AG04450 (cell line): ENCODE data around the gene SLC12A5. TPM values are rescaled to one million over a fixed set of nuclear protein-coding genes. Genes with fewer than 3 reads are reported as not detected.

Source experiments
- CTCF ChIA-PET: fragments of 300-600, 350-600 bp; formaldehyde crosslinking; extraction: SDS; loops from one replicate; lab custom pipeline; 2022; ENCODE audit warnings: antibody characterized with exemption, inconsistent platforms; lab: Charles Lee
- POLR2A ChIA-PET: fragments of 350-600 bp; formaldehyde crosslinking; extraction: SDS; loops from one replicate; lab custom pipeline; 2021; ENCODE audit warnings: antibody characterized with exemption, inconsistent platforms; lab: Yijun Ruan, JAX
- DNase-seq: peaks from one replicate; pipeline ENCODE4 v3.0.0-alpha.2; 2011; ENCODE audit warnings: low read depth, low spot score
- H3K27ac ChIP-seq: one replicate; pipeline ENCODE4 v1.5.1; 2012; ENCODE audit warnings: low read depth, low read length, control low read depth
- H3K27me3 ChIP-seq: one replicate; pipeline ENCODE4 v1.6.0; 2012; ENCODE audit warnings: low read length; ENCODE audit not compliant: control insufficient read depth, insufficient read depth
- H3K4me3 ChIP-seq: 2 replicates; pipeline ENCODE4 v1.5.1; 2011; ENCODE audit warnings: mild to moderate bottlenecking, low read depth, low read length, control low read depth
- H3K9me3 ChIP-seq: 2 replicates; pipeline ENCODE4 v1.5.1; 2012; ENCODE audit warnings: low read length; ENCODE audit not compliant: control insufficient read depth, insufficient read depth
- polyA plus RNA-seq: library from polyadenylated mRNA; depleted of rRNA; stranded (reverse); fragments of >200 nt; gene quantifications from 2 replicates; pipeline ENCODE4 v1.2.3, GENCODE V29; 2011
- TF ChIP-seq, protein P1 (sequence below): IDR thresholded peaks from 2 replicates; pipeline ENCODE4 v1.5.1; 2011; ENCODE audit warnings: low read depth, low read length, control low read depth, inconsistent platforms

The SLC12A5 gene
- polyA plus RNA-seq, 1 experiment: 0.55 TPM

DNA sequence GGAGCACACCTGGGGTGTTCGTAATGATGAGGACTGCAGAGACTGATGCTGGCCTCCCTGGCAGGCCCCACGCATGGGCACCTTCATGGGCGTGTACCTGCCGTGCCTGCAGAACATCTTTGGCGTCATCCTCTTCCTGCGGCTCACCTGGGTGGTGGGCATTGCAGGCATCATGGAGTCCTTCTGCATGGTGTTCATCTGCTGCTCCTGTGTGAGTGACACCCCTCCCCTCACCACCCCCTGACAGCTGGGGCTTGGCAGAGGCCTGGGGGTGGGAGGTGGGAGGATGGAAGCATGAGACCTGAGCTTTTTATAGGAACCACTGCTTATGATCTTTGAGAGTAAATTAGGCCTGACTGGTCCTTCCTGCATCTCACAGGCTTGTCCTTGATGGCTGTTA lies 6.7 kb downstream of the SLC12A5 start:
- TF ChIP-seq, protein P1, sequence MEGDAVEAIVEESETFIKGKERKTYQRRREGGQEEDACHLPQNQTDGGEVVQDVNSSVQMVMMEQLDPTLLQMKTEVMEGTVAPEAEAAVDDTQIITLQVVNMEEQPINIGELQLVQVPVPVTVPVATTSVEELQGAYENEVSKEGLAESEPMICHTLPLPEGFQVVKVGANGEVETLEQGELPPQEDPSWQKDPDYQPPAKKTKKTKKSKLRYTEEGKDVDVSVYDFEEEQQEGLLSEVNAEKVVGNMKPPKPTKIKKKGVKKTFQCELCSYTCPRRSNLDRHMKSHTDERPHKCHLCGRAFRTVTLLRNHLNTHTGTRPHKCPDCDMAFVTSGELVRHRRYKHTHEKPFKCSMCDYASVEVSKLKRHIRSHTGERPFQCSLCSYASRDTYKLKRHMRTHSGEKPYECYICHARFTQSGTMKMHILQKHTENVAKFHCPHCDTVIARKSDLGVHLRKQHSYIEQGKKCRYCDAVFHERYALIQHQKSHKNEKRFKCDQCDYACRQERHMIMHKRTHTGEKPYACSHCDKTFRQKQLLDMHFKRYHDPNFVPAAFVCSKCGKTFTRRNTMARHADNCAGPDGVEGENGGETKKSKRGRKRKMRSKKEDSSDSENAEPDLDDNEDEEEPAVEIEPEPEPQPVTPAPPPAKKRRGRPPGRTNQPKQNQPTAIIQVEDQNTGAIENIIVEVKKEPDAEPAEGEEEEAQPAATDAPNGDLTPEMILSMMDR: no peak
- H3K27me3 ChIP-seq: peaks cover 26% of the 10 kb centered on the region
- POLR2A ChIA-PET: no interaction called here
- H3K9me3 ChIP-seq: no peaks in the 10 kb centered on the region; the same call in 1 of the 2 replicates
- H3K27ac ChIP-seq: no peak overlapping the region
- no peak overlapping the region for H3K4me3 ChIP-seq
- CTCF ChIA-PET: no interaction called here
- no peak for DNase-seq

DNA sequence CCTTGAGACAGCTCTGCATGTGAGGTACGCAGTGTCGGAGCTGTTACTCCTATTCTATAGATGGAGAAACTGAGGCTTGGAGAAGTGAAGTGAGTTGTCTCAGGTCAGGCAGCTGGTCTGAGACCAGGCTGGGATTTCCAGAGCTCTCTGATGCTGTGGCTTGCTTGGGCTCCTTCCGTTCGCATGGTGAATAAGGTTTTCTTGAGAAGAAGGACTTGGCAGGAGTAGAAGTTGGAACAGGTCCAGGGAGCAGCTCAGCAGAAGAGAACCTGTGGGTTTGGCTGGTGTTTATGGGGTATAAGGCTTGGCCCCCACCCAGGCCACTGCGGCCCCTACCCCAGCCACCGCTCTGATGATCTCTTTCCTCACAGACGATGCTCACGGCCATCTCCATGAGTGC lies 7.4 kb downstream of the SLC12A5 start:
- ChIA-PET POLR2A (interaction anchor here (1.0 kb wide), 1 partner anchor 15 kb away, joined by 3 read pairs; no protein-coding TSS in a partner anchor), CTCF (no interaction called here)
- Histone ChIP-seq H3K4me3 (no peak overlapping the region), H3K27ac (no peak overlapping the region), H3K27me3 (peaks cover 21% of the 10 kb centered on the region), H3K9me3 (no peaks in the 10 kb centered on the region)
- DNase-seq: no peak
- TF ChIP-seq, protein P1: no peak

DNA sequence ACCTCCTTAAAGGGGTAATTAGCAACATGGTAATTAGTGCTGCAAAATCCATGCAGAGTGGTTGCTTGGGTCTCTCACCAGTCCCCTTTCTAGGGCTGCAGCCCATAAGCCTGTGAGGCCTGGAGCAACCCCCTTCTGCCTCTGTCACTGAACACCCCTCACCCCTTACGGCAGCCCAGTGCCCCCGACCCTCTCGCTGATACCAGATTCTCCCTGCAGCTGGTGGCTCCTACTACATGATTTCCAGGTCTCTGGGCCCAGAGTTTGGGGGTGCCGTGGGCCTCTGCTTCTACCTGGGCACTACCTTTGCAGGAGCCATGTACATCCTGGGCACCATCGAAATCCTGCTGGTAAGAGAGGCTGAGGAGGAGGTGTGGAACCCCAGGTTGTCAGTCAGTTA lies 8.0 kb downstream of the SLC12A5 start:
- no peak overlapping the region for H3K27ac ChIP-seq
- peaks cover 15% of the 10 kb centered on the region for H3K27me3 ChIP-seq
- TF ChIP-seq, protein P1: no peak
- H3K9me3 ChIP-seq: no peaks in the 10 kb centered on the region
- DNase-seq: no peak
- ChIA-PET CTCF (no interaction called here), POLR2A (interaction anchor here (1.0 kb wide), 1 partner anchor 14 kb away, joined by 3 read pairs; no protein-coding TSS in a partner anchor)
- no peak overlapping the region for H3K4me3 ChIP-seq

DNA sequence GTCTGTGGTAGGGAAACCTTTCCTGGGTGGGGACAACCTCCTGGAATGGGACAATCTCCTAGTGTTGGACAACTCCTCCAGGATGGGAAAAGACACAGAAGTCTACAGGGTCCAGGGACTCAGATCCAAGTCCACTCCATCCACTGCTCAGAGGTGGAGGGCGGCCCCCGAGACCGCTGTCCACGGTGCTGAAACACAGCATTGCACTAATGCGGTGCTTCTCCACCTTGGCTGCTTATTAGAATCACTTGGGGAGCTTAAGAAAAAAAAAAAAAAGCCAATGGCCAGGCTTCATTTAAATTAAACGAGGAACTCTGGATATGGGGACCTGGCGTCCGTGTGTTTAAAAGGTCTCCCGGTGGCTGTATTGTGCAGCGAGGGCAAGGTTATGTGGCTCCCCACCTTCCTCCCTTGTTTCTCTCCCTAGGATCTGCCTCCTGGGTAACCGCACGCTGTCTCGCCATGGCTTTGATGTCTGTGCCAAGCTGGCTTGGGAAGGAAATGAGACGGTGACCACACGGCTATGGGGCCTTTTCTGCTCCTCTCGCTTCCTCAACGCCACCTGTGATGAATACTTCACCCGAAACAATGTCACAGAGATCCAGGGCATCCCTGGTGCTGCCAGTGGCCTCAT lies 12.0 kb downstream of the SLC12A5 start:
- ChIA-PET CTCF (interaction anchor here (1.5 kb wide), 1 partner anchor 27 kb away, joined by 6 read pairs; no protein-coding TSS in a partner anchor), POLR2A (no interaction called here)
- Histone ChIP-seq H3K27me3 (peaks cover 7% of the 10 kb centered on the region), H3K4me3 (no peak overlapping the region), H3K27ac (no peak overlapping the region), H3K9me3 (no peaks in the 10 kb centered on the region)
- DNase-seq: no peak
- TF ChIP-seq, protein P1: no peak

DNA sequence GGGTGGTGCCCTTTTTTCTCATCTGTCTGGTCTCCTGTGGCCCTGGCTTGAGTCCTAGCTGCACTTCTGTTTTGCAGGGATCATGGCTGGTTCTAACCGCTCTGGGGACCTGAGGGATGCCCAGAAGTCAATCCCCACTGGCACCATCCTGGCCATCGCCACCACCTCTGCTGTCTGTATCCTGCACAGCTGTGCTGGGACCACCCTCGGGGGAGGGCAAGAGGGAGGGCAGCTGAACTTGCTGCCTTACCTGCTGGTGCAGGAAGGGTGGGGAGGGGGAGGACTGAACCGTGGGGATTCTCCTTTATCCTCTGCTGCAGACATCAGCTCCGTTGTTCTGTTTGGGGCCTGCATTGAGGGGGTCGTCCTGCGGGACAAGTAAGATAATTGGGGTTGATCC lies 14.5 kb downstream of the SLC12A5 start:
- H3K4me3 ChIP-seq: no peak overlapping the region
- no peak overlapping the region for H3K27ac ChIP-seq
- ChIA-PET CTCF (no interaction called here), POLR2A (no interaction called here)
- peaks cover 5% of the 10 kb centered on the region for H3K27me3 ChIP-seq
- no peaks in the 10 kb centered on the region for H3K9me3 ChIP-seq
- TF ChIP-seq, protein P1: no peak
- DNase-seq: no peak
